Activated T-cell treated with anti-CD3 and anti-CD28 coated beads, Interleukin-2, amount 50 U/mL, for 1 hour (primary cell): Measurements from ENCODE around the gene MVB12B.
"Not testable (repeated sequence)": the region's sequence is repeated elsewhere in the genome, so short reads cannot be mapped to it uniquely, and the experiment has no call there.

Source experiments
- DNase-seq: peaks from one replicate; pipeline ENCODE4 v3.0.0-alpha.2; 2020

MVB12B gene

GRCh38 chr9:126527109-126527825 lies 200.6 kb downstream of the MVB12B start:
- DNase-seq: no peak

GRCh38 chr9:126528111-126528510 lies 201.5 kb downstream of the MVB12B start:
- no peak for DNase-seq

GRCh38 chr9:126528915-126529314 lies 202.3 kb downstream of the MVB12B start:
- DNase-seq: no peak

GRCh38 chr9:126531035-126531571 lies 204.5 kb downstream of the MVB12B start:
- no peak for DNase-seq

- DNase-seq: no peak
These were observed 205.0 kb downstream of the MVB12B start for GRCh38 chr9:126531591-126531990.

GRCh38 chr9:126532019-126532462 lies 205.4 kb downstream of the MVB12B start:
- DNase-seq: no peak

GRCh38 chr9:126532489-126532888 lies 205.9 kb downstream of the MVB12B start:
- DNase-seq: no peak

GRCh38 chr9:126532951-126533925 lies 206.6 kb downstream of the MVB12B start:
- no peak for DNase-seq

- no peak for DNase-seq
These were observed 207.3 kb downstream of the MVB12B start for GRCh38 chr9:126533926-126534310.

- DNase-seq: no peak
These were observed 208.0 kb downstream of the MVB12B start for GRCh38 chr9:126534431-126535186.

GRCh38 chr9:126536131-126536530 lies 209.5 kb downstream of the MVB12B start:
- DNase-seq: no peak

- no peak for DNase-seq
These were observed 210.3 kb downstream of the MVB12B start for GRCh38 chr9:126536841-126537465.

- DNase-seq: no peak
These were observed 211.9 kb downstream of the MVB12B start for GRCh38 chr9:126538550-126538949.

GRCh38 chr9:126540398-126540797 lies 213.8 kb downstream of the MVB12B start:
- DNase-seq: not testable (repeated sequence)

GRCh38 chr9:126543490-126543889 lies 216.9 kb downstream of the MVB12B start:
- no peak for DNase-seq

- DNase-seq: no peak
These were observed 218.5 kb downstream of the MVB12B start for GRCh38 chr9:126545106-126545505.

- DNase-seq: no peak
These were observed 219.4 kb downstream of the MVB12B start for GRCh38 chr9:126546036-126546435.

GRCh38 chr9:126548312-126548711 lies 221.7 kb downstream of the MVB12B start:
- no peak for DNase-seq

GRCh38 chr9:126549246-126550006 lies 222.8 kb downstream of the MVB12B start:
- no peak for DNase-seq

- DNase-seq: no peak
These were observed 224.3 kb downstream of the MVB12B start for GRCh38 chr9:126550891-126551351.

GRCh38 chr9:126551812-126552211 lies 225.2 kb downstream of the MVB12B start:
- DNase-seq: no peak
